ENCODE data around the gene ANXA6. TPM values are rescaled to one million over a fixed set of nuclear protein-coding genes. Genes with fewer than 3 reads are reported as not detected.

ANXA6 gene
- total and polyA plus RNA-seq, 2 donors (not counting 1 experiment from before 2014, with no cell fraction given) = 136 to 300 TPM

GRCh38 chr5:151093476-151093889 lies 64.1 kb downstream of the ANXA6 start:
- POLR2A ChIA-PET = interaction anchor here (0.7 to 1.2 kb wide), 4 partner anchors 10 to 35 kb away, joined by 3 read pairs; no protein-coding TSS in a partner anchor
- ATAC-seq (ENCODE audit: low read depth) (no peak), DNase-seq (no peak)
- peak overlapping the region; percentile 68 for H3K27ac Mint-ChIP-seq
- H3K4me1 ChIP-seq (ENCODE audit: control insufficient read depth in 2 of 2, insufficient read depth in 2 of 2, low read length in 2 of 2) = peaks cover 48 to 54% of the 10 kb centered on the region in 2 donors
- no peaks in the 10 kb centered on the region for H4K20me1 ChIP-seq (ENCODE audit: control insufficient read depth, insufficient read depth, low read length, poor library complexity, severe bottlenecking)
- 24% methylated on average over 2 of the region's 2 CpGs for WGBS (ENCODE audit: insufficient coverage)
- H3K4me3 ChIP-seq (ENCODE audit: control extremely low read depth in 1 of 5, extremely low read depth in 1 of 5, insufficient read depth in 1 of 5, low read depth in 2 of 5, low read length in 4 of 5) = peak overlapping the region in 1 of 5 experiments; percentile 22
- H3K9me3 ChIP-seq (ENCODE audit: control extremely low read depth in 1 of 3, control insufficient read depth in 2 of 3, insufficient read depth in 1 of 3, low read length in 2 of 3) = no peaks in the 10 kb centered on the region
- peak overlapping the region; percentile 26 to 76 for H3K27ac ChIP-seq (ENCODE audit: low read length in 2 of 2)
- intact Hi-C loops (cut with micrococcal nuclease) = no loop called here
- peak overlapping the region; percentile 13 for H3K9ac ChIP-seq (ENCODE audit: low read length)
- H3K4me2 ChIP-seq (replicated peaks; ENCODE audit: low read depth, low read length, poor library complexity, severe bottlenecking) = peak overlapping the region; percentile 66
- no peaks in the 10 kb centered on the region for H3K9me3 Mint-ChIP-seq (ENCODE audit: insufficient read depth)
- H3K27me3 Mint-ChIP-seq = no peaks in the 10 kb centered on the region
- H3K4me1 Mint-ChIP-seq = peaks cover 60% of the 10 kb centered on the region
- H3K79me2 ChIP-seq (ENCODE audit: control insufficient read depth, insufficient read depth, low read length) = no peaks in the 10 kb centered on the region
- peak overlapping the region; percentile 82 for H3K4me3 Mint-ChIP-seq
- no peaks in the 10 kb centered on the region for H3K27me3 ChIP-seq (replicated peaks in 1 of 4; ENCODE audit: control extremely low read depth in 1 of 4, control insufficient read depth in 3 of 4, insufficient read depth in 4 of 4, low read length in 3 of 4)
- TF ChIP-seq, protein P1, sequence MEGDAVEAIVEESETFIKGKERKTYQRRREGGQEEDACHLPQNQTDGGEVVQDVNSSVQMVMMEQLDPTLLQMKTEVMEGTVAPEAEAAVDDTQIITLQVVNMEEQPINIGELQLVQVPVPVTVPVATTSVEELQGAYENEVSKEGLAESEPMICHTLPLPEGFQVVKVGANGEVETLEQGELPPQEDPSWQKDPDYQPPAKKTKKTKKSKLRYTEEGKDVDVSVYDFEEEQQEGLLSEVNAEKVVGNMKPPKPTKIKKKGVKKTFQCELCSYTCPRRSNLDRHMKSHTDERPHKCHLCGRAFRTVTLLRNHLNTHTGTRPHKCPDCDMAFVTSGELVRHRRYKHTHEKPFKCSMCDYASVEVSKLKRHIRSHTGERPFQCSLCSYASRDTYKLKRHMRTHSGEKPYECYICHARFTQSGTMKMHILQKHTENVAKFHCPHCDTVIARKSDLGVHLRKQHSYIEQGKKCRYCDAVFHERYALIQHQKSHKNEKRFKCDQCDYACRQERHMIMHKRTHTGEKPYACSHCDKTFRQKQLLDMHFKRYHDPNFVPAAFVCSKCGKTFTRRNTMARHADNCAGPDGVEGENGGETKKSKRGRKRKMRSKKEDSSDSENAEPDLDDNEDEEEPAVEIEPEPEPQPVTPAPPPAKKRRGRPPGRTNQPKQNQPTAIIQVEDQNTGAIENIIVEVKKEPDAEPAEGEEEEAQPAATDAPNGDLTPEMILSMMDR (IDR thresholded peaks at IDR 0.05) = no peak
- no peak for TF ChIP-seq EZH2 (IDR thresholded peaks at IDR 0.05; ENCODE audit: borderline replicate concordance, insufficient read depth, low read depth, low read length, poor library complexity, severe bottlenecking)
- H2AFZ ChIP-seq (ENCODE audit: insufficient read depth, low read depth, low read length, poor library complexity, severe bottlenecking) = no peak overlapping the region
- peaks cover 0 to 3% of the 10 kb centered on the region in 2 experiments for H3K36me3 ChIP-seq (replicated peaks in 1 of 2; ENCODE audit: control extremely low read depth in 1 of 2, control insufficient read depth in 1 of 2, extremely low read depth in 1 of 2, insufficient read depth in 2 of 2, low read length in 1 of 2)
- CTCF ChIA-PET = interaction anchor here (0.8 to 1.7 kb wide), 4 partner anchors 22 to 128 kb away, joined by 3 to 8 read pairs (median 5); no protein-coding TSS in a partner anchor

GRCh38 chr5:151092762-151093161 lies 64.8 kb downstream of the ANXA6 start:
- Histone ChIP-seq H3K79me2 (ENCODE audit: control insufficient read depth, insufficient read depth, low read length) (no peaks in the 10 kb centered on the region), H3K9me3 (ENCODE audit: control extremely low read depth in 1 of 3, control insufficient read depth in 2 of 3, insufficient read depth in 1 of 3, low read length in 2 of 3) (no peaks in the 10 kb centered on the region), H3K9ac (ENCODE audit: low read length) (no peak overlapping the region), H3K4me2 (replicated peaks; ENCODE audit: low read depth, low read length, poor library complexity, severe bottlenecking) (peak overlapping the region; percentile 66), H3K36me3 (replicated peaks in 1 of 2; ENCODE audit: control extremely low read depth in 1 of 2, control insufficient read depth in 1 of 2, extremely low read depth in 1 of 2, insufficient read depth in 2 of 2, low read length in 1 of 2) (peaks cover 0 to under 1% of the 10 kb centered on the region in 2 experiments), H2AFZ (ENCODE audit: insufficient read depth, low read depth, low read length, poor library complexity, severe bottlenecking) (no peak overlapping the region), H3K27ac (ENCODE audit: low read length in 2 of 2) (peak overlapping the region in 1 of 2 donors; percentile 76), H3K27me3 (replicated peaks in 1 of 4; ENCODE audit: control extremely low read depth in 1 of 4, control insufficient read depth in 3 of 4, insufficient read depth in 4 of 4, low read length in 3 of 4) (no peaks in the 10 kb centered on the region), H4K20me1 (ENCODE audit: control insufficient read depth, insufficient read depth, low read length, poor library complexity, severe bottlenecking) (no peaks in the 10 kb centered on the region), H3K4me3 (ENCODE audit: control extremely low read depth in 1 of 5, extremely low read depth in 1 of 5, insufficient read depth in 1 of 5, low read depth in 2 of 5, low read length in 4 of 5) (no peak overlapping the region), H3K4me1 (ENCODE audit: control insufficient read depth in 2 of 2, insufficient read depth in 2 of 2, low read length in 2 of 2) (peaks cover 40 to 47% of the 10 kb centered on the region in 2 donors)
- no peaks in the 10 kb centered on the region for H3K27me3 Mint-ChIP-seq
- TF ChIP-seq EZH2 (IDR thresholded peaks at IDR 0.05; ENCODE audit: borderline replicate concordance, insufficient read depth, low read depth, low read length, poor library complexity, severe bottlenecking) = no peak
- TF ChIP-seq, protein P1 (IDR thresholded peaks at IDR 0.05) = no peak
- peaks cover 53% of the 10 kb centered on the region for H3K4me1 Mint-ChIP-seq
- H3K9me3 Mint-ChIP-seq (ENCODE audit: insufficient read depth) = no peaks in the 10 kb centered on the region
- CTCF ChIA-PET = interaction anchor here (1.3 to 1.7 kb wide), 3 partner anchors 23 to 41 kb away, joined by 4 to 8 read pairs (median 6); no protein-coding TSS in a partner anchor
- intact Hi-C loops (cut with micrococcal nuclease) = no loop called here
- WGBS (ENCODE audit: insufficient coverage) = no CpG with 5 or more reads among the region's 2 CpGs
- ATAC-seq (ENCODE audit: low read depth) (no peak), DNase-seq (no peak)
- no peak overlapping the region for H3K4me3 Mint-ChIP-seq
- H3K27ac Mint-ChIP-seq = peak overlapping the region; percentile 0
- POLR2A ChIA-PET = interaction anchor here (0.6 to 1.2 kb wide), 4 partner anchors 13 to 675 kb away, joined by 3 to 11 read pairs (median 6); no protein-coding TSS in a partner anchor

Measured in B cell (primary cell).